Tibial nerve (tissue), 4 donors: ENCODE measurements around the gene PLCB2. TPM values are rescaled to one million over a fixed set of nuclear protein-coding genes. Genes with fewer than 3 reads are reported as not detected.
A peak's percentile ranks its signal among the peaks of the same experiment; 100 is the strongest.

Experiments
- DNase-seq, 2 donors: peaks; one replicate each; pipeline ENCODE4 v3.0.0-alpha.2; 2019; ENCODE audit warnings: low spot score in 2 of 2
- H3K27ac ChIP-seq, 4 donors: fragments of 200-600 bp; sonication (generic) in 3 of 4; one replicate each; pipeline ENCODE4 v1.5.1; 2017 to 2019; ENCODE audit warnings: mild to moderate bottlenecking in 1 of 4
- H3K27me3 ChIP-seq, 2 donors: fragments of 200-600 bp; sonication (generic) in 1 of 2; one replicate each; pipeline versions ENCODE4 v1.5.1 to v1.6.0; 2017 to 2019
- H3K36me3 ChIP-seq, 3 donors: fragments of 200-600 bp; sonication (generic); one replicate each; pipeline ENCODE4 v1.5.1; 2018 to 2019
- H3K4me1 ChIP-seq, 4 donors: fragments of 200-600 bp; sonication (generic) in 3 of 4; one replicate each; pipeline ENCODE4 v1.5.1; 2017 to 2019
- H3K4me3 ChIP-seq, 4 donors: fragments of 200-600 bp; sonication (generic) in 3 of 4; one replicate each; pipeline ENCODE4 v1.5.1; 2017 to 2019; ENCODE audit warnings: mild to moderate bottlenecking in 1 of 4, moderate library complexity in 1 of 4
- H3K9me3 ChIP-seq, 4 donors: fragments of 200-600 bp; sonication (generic) in 3 of 4; one replicate each; pipeline ENCODE4 v1.5.1; 2017 to 2019
- EP300 ChIP-seq, 2 donors: sonication (generic); formaldehyde crosslinking; IDR thresholded peaks; one replicate each; pipeline ENCODE4 v1.6.1; 2017; ENCODE audit warnings: antibody characterized with exemption in 2 of 2, mild to moderate bottlenecking in 1 of 2
- POLR2A ChIP-seq, 2 donors: fragments of 450-650 bp; IDR thresholded peaks; one replicate each; pipeline ENCODE4 v1.6.1; 2017; ENCODE audit warnings: antibody characterized with exemption in 2 of 2, mild to moderate bottlenecking in 2 of 2, moderate library complexity in 2 of 2
- WGBS, 2 donors: methylation state at CpG; one replicate each; pipeline ENCODE4 v1.1.5; 2018; 5-methylcytosine and 5-hydroxymethylcytosine counted together
- total RNA-seq, 4 donors: library from RNA; depleted of rRNA; stranded (reverse); fragments of >200 nt; gene quantifications; one replicate each; pipeline ENCODE4 v1.1.0, GENCODE V29; 2016
- TF ChIP-seq, protein P1 (sequence below), 5 experiments: fragments of 200-600 bp in 3 of 5; fragments of 450-650 bp in 2 of 5; sonication (generic) in 3 of 5; IDR thresholded peaks; one replicate each; pipeline ENCODE4 v1.5.1; 2016 to 2019; ENCODE audit warnings: antibody characterized with exemption in 5 of 5, mild to moderate bottlenecking in 3 of 5, moderate library complexity in 2 of 5

PLCB2 gene
- total RNA-seq, 4 donors from 2014 or later, result 14.9 to 42.3 (median 17.0) TPM

DNA sequence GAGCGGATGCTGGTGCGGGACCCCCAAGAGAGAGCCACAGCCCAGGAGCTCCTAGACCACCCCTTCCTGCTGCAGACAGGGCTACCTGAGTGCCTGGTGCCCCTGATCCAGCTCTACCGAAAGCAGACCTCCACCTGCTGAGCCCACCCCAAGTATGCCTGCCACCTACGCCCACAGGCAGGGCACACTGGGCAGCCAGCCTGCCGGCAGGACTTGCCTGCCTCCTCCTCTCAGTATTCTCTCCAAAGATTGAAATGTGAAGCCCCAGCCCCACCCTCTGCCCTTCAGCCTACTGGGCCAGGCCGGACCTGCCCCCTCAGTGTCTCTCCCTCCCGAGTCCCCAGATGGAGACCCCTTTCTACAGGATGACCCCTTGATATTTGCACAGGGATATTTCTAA lies 31.8 kb downstream of the PLCB2 start:
- no peak for DNase-seq
- Histone ChIP-seq H3K9me3 (no peaks in the 10 kb centered on the region), H3K36me3 (no peaks in the 10 kb centered on the region), H3K27ac (no peak overlapping the region), H3K4me3 (no peak overlapping the region), H3K4me1 (peaks cover 0 to 12% (median 5%) of the 10 kb centered on the region in 4 donors), H3K27me3 (peaks cover 0 to 41% of the 10 kb centered on the region in 2 donors)
- WGBS, 2 donors, result 66 to 70% methylated on average over 5 to 7 of the region's 7 CpGs
- TF ChIP-seq, protein P1, sequence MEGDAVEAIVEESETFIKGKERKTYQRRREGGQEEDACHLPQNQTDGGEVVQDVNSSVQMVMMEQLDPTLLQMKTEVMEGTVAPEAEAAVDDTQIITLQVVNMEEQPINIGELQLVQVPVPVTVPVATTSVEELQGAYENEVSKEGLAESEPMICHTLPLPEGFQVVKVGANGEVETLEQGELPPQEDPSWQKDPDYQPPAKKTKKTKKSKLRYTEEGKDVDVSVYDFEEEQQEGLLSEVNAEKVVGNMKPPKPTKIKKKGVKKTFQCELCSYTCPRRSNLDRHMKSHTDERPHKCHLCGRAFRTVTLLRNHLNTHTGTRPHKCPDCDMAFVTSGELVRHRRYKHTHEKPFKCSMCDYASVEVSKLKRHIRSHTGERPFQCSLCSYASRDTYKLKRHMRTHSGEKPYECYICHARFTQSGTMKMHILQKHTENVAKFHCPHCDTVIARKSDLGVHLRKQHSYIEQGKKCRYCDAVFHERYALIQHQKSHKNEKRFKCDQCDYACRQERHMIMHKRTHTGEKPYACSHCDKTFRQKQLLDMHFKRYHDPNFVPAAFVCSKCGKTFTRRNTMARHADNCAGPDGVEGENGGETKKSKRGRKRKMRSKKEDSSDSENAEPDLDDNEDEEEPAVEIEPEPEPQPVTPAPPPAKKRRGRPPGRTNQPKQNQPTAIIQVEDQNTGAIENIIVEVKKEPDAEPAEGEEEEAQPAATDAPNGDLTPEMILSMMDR (IDR thresholded peaks at IDR 0.05), result no peak
- TF ChIP-seq POLR2A (IDR thresholded peaks at IDR 0.05) (no peak), EP300 (IDR thresholded peaks at IDR 0.05) (no peak)

DNA sequence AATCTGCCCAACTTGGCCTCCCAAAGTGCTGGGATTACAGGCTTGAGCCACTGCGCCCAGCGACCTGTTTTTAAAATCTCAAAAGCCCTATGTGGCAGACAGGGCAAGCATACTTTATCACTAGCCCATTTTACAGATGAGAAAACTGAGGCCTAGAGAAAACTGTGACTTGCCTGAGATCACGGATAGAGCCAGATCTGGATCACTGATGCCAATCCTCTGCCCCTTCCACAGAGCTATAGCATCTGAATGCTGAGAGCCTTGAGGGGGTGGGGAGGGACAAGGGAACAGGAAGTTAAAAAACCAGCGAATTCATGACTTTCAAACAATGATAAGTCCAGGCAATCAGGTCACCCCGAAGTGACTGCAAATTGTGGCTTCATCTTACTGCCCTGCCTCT lies 32.2 kb downstream of the PLCB2 start:
- no peak overlapping the region for H3K27ac ChIP-seq
- peaks cover 0 to 12% (median 5%) of the 10 kb centered on the region in 4 donors for H3K4me1 ChIP-seq
- H3K27me3 ChIP-seq, result peaks cover 0 to 37% of the 10 kb centered on the region in 2 donors
- no peak for TF ChIP-seq POLR2A (IDR thresholded peaks at IDR 0.05)
- TF ChIP-seq, protein P1 (IDR thresholded peaks at IDR 0.05), result no peak
- no peak for TF ChIP-seq EP300 (IDR thresholded peaks at IDR 0.05)
- H3K4me3 ChIP-seq, result no peak overlapping the region
- H3K36me3 ChIP-seq, result no peaks in the 10 kb centered on the region
- DNase-seq, result no peak
- WGBS, 2 donors, result 87 to 94% methylated on average over 4 to 5 of the region's 5 CpGs
- no peaks in the 10 kb centered on the region for H3K9me3 ChIP-seq

DNA sequence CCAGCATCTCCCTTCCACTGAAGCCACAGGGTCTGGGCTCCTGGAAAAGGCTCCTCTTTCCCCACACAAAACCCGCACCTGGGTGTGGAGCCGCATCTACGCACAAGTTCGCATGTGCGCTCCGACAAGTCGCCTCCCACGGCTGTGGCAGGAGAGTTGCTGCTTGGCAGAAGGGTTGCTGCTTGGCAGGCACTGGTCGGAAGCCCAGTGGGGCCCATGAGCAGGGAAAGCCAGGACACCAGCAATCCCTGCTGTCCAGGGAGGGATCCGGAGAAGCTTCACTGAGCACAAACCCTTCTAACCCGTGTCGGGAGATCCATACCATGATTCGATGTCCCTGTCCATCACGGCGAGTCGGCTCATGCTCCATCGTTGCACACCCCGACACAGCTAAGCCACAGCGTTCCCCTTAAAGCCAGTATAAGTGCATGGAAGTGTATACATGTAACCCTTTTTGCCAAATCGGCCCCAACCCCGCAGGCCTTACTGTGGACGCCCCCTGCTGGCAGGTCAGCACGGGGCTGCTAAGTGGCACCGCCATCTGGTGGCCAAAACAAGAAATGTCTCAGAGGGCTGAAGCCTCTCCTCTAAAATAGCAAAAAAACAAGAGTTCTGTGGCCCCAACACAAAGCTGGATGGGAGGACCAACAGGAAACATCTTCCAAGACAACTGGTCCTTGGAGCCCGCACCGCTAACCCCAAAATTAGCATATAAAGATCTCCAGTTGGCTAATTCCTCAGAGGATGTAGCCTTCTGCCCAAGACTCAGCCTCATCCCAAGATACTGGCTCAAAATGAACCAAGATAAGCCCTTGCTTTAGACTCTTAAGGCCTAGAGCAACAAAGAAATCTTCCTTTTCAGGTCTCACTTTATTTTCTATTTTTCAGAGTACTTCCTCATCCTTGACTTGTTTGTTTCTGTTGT lies 33.1 kb downstream of the PLCB2 start:
- Histone ChIP-seq H3K36me3 (no peaks in the 10 kb centered on the region), H3K4me3 (no peak overlapping the region), H3K9me3 (no peaks in the 10 kb centered on the region), H3K4me1 (peaks cover 0 to 9% (median 1%) of the 10 kb centered on the region in 4 donors), H3K27me3 (peaks cover 0 to 28% of the 10 kb centered on the region in 2 donors), H3K27ac (no peak overlapping the region)
- WGBS, 2 donors, result 44 to 59% methylated on average over 12 to 26 of the region's 26 CpGs
- peak in 1 of 2 donors; percentile 45 for TF ChIP-seq EP300 (IDR thresholded peaks at IDR 0.05)
- TF ChIP-seq, protein P1 (IDR thresholded peaks at IDR 0.05), result peak; percentile 98 to 100 (median 100)
- no peak for TF ChIP-seq POLR2A (IDR thresholded peaks at IDR 0.05)
- DNase-seq, result peak; percentile 66 to 85

DNA sequence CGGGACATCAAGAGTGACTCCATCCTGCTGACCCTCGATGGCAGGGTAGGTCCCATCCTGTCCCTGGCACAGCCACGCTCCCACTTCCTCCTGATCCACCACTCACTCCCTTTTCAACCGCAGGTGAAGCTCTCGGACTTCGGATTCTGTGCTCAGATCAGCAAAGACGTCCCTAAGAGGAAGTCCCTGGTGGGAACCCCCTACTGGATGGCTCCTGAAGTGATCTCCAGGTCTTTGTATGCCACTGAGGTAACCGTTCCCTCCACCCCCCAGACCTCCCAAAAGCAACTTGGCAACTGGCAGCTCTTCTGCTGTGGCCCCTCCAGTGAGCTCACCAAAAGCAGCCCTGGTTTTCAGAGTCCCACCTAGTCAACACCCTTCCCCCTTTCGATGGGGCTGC lies 34.3 kb downstream of the PLCB2 start:
- Histone ChIP-seq H3K36me3 (no peaks in the 10 kb centered on the region), H3K9me3 (no peaks in the 10 kb centered on the region), H3K4me3 (no peak overlapping the region), H3K4me1 (peaks cover 0 to 3% (median 0%) of the 10 kb centered on the region in 4 donors), H3K27ac (no peak overlapping the region), H3K27me3 (peaks cover 0 to 18% of the 10 kb centered on the region in 2 donors)
- 90 to 93% methylated on average over 8 to 9 of the region's 9 CpGs for WGBS, 2 donors
- DNase-seq, result no peak
- TF ChIP-seq EP300 (IDR thresholded peaks at IDR 0.05) (no peak), POLR2A (IDR thresholded peaks at IDR 0.05) (no peak)
- TF ChIP-seq, protein P1 (IDR thresholded peaks at IDR 0.05), result no peak

DNA sequence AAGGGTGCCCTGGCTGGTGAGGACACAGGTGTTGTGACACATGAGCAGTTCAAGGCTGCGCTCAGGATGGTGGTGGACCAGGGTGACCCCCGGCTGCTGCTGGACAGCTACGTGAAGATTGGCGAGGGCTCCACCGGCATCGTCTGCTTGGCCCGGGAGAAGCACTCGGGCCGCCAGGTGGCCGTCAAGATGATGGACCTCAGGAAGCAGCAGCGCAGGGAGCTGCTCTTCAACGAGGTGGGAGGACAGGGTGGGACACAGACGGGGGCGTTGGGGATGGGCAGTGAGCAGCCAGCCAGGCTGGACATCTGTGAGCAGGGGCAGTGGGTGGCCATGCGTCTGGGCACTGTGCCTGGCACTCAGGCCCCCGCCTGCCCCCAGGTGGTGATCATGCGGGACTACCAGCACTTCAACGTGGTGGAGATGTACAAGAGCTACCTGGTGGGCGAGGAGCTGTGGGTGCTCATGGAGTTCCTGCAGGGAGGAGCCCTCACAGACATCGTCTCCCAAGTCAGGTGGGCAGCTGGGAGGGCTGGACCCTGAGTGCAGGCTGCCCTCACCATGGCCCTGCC lies 35.2 kb downstream of the PLCB2 start:
- peaks cover 0 to 9% of the 10 kb centered on the region in 2 donors for H3K27me3 ChIP-seq
- H3K36me3 ChIP-seq, result no peaks in the 10 kb centered on the region
- DNase-seq, result no peak
- no peaks in the 10 kb centered on the region for H3K9me3 ChIP-seq
- H3K27ac ChIP-seq, result no peak overlapping the region
- H3K4me3 ChIP-seq, result no peak overlapping the region
- H3K4me1 ChIP-seq, result peaks cover 0 to 3% (median 0%) of the 10 kb centered on the region in 4 donors
- WGBS, 2 donors, result 81 to 84% methylated on average over 12 to 20 of the region's 20 CpGs
- TF ChIP-seq, protein P1 (IDR thresholded peaks at IDR 0.05), result no peak
- TF ChIP-seq EP300 (IDR thresholded peaks at IDR 0.05) (no peak), POLR2A (IDR thresholded peaks at IDR 0.05) (no peak)
